ENCODE data around the gene PROM1.

PROM1 gene

DNA sequence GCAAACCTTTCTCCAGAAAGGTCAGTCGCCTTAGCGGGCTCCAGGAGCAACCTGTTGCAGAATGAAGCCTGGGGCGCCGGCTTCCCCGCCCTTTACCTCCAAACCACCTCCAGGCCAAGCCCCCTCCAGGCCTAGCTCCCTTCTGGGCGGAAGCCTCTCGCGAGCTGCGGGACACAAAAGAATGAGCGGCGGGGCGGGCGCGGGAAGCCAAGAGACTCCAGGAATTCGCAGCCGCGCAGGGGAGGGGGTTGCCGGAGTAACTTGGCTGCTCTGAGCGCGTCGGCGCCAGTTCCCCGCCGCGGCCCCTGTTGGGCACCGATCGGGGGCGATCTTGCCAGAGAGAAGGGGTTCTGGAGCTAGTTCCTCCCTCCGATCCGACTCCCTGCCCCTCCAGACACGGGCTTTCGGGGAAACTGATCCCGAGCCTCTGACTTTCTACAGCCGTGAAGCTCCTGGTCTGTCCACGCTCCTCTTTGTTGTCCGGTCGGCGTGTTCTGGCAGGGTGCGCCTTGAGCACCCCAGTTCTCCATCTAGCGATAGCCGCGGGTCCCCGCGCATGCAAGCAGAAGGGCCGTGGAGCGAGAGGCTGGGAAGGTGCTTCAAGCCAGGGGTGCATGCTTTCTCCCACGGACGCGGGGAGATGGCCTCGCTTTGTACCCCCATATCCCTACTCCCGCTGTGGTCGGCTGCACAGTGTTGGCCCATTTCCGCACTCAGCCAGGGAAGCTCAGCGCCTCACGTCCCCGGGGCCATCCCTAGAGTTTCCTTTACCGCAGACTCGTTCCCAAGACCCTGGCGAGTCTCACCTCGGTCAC, 1.2 kb downstream of the PROM1 start:
- Mint-ChIP-seq H3K27me3 (peaks cover 82% of the 10 kb centered on the region), H3K9me3 (peaks cover 2% of the 10 kb centered on the region), H3K4me3 (peak overlapping the region; percentile 67), H3K4me1 (peaks cover 26% of the 10 kb centered on the region), H3K27ac (no peak overlapping the region), H3K36me3 (no peaks in the 10 kb centered on the region)
- ATAC-seq, result no peak

DNA sequence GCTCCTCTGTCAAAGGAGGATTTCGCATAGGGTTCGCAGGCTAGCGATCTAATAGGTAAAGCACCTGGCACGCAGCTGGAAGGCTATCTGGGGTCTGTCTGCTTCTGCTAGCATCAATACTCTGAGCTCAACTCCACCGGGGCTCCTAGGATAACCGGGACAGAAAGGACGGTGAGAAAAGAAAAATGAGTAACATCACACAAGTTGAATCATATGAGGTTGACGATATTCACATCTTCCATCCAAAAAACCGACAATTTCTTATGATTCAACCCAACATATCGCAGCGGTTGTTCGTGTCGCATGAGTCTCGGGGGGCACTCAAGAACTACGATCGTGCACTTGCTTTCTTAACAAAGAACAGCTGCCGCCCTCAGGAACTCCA, 1.8 kb downstream of the PROM1 start:
- H3K36me3 Mint-ChIP-seq, result no peaks in the 10 kb centered on the region
- H3K9me3 Mint-ChIP-seq, result peaks cover 2% of the 10 kb centered on the region
- ATAC-seq, result no peak
- H3K27me3 Mint-ChIP-seq, result peaks cover 82% of the 10 kb centered on the region
- H3K4me3 Mint-ChIP-seq, result peak overlapping the region; percentile 67
- H3K27ac Mint-ChIP-seq, result no peak overlapping the region
- H3K4me1 Mint-ChIP-seq, result peaks cover 26% of the 10 kb centered on the region

DNA sequence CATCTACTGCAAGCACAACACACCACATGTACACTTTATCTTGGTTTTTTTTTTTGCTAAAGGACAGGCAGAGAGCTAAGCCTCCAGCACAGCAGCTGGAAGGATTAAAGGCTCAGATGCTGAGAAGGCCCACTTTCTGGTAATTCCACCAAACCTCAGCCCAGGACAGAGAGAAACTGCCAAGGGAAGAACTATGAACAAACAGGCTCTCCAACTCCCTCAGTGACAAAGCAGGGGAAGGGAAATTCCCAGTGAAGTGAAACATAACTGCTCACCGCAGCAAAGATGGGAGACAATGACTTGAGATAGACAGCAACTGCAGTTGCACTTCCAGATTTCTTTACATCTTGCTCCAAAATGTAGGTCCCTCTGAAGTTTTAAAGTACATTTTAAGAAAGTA, 4.8 kb downstream of the PROM1 start:
- ATAC-seq, result peak; percentile 68
- H3K4me3 Mint-ChIP-seq, result no peak overlapping the region
- no peaks in the 10 kb centered on the region for H3K9me3 Mint-ChIP-seq
- H3K36me3 Mint-ChIP-seq, result no peaks in the 10 kb centered on the region
- H3K27me3 Mint-ChIP-seq, result peaks cover 71% of the 10 kb centered on the region
- no peak overlapping the region for H3K27ac Mint-ChIP-seq
- H3K4me1 Mint-ChIP-seq, result peaks cover 23% of the 10 kb centered on the region

DNA sequence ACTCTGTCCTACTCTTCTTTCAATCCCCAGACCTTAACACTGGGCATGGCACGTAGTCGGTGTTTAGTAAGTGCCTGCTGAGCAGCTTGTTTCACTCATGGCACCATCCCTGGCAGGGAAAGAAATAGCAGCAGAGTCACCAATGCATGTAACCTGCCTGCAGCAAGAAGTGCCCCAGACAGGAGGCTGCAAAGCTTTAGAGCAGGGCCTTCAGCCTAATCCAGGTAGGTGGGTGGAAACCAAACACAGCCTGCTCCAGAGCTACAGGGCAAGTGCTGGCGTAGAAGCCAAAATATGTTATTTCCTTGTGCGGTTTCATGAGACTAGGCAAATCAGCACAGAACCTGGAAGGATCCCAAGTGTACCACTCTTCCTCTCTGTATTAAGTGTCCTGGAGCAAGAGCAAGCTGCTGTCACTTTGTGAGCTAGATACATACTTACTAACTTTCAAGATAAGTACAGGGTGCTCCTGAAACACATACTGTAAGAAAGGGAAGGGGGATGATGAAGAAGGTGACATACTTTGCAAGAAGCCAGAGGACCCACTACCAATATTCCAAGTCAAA, 5.5 kb downstream of the PROM1 start:
- no peak for ATAC-seq
- H3K9me3 Mint-ChIP-seq, result no peaks in the 10 kb centered on the region
- peaks cover 72% of the 10 kb centered on the region for H3K27me3 Mint-ChIP-seq
- H3K4me3 Mint-ChIP-seq, result no peak overlapping the region
- H3K27ac Mint-ChIP-seq, result no peak overlapping the region
- no peaks in the 10 kb centered on the region for H3K36me3 Mint-ChIP-seq
- peaks cover 19% of the 10 kb centered on the region for H3K4me1 Mint-ChIP-seq

DNA sequence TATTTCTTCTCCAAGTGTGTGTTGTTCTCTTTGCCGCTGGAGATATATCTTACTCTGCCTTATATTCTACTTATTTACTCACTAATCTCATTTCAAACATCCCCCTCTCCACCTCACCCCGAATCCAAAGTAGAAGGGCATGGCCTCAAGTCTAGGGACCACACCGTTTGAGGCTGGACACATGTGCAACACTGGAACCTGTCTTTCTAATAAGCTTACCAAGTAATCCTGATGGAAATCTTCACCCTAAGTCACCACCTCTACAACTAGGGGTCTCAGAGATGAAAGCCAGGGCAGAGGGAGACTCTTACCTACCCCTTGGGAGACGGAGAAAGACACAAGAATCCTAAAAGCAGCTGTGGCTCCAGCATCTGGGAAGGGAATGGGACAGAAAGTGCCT, 6.0 kb downstream of the PROM1 start:
- H3K27me3 Mint-ChIP-seq, result peaks cover 73% of the 10 kb centered on the region

DNA sequence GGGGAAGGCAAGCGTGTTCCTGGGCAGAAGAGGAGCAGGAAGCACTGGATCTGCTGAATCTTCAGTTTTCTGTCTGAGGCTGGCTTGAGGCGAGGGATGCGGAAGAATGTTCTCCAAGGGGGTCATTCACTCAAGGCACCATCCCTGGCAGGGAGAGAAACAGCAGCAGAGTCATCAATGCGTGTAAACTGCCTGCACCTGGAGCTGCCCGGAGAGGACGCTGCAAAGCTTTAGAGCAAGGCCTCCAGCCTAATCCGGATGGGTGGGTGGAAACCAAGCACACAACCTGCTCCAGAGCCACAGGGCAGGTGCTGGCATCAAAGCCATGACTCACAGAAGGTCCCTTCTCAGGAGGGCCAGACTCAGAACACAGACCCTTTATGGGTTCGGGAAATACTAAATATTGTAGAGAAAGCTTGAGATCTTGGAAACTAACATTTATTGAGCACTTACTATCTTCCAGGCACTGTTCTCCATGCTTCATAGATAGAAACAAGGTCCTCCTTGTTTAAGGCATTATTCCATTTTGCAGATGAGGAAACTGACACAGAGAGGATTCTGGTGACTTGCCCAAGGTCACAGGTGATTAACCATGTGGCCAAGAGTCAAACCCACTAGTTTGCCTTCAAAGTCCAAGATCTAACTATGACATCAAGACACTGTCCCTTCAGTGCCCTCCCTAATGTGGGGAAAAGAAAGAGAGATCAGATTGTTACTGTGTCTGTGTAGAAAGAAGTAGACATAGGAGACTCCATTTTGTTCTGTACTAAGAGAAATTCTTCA, 7.7 kb downstream of the PROM1 start:
- peaks cover 5% of the 10 kb centered on the region for H3K4me1 Mint-ChIP-seq
- no peak overlapping the region for H3K4me3 Mint-ChIP-seq
- no peaks in the 10 kb centered on the region for H3K36me3 Mint-ChIP-seq
- H3K27me3 Mint-ChIP-seq, result peaks cover 62% of the 10 kb centered on the region
- ATAC-seq, result no peak
- no peaks in the 10 kb centered on the region for H3K9me3 Mint-ChIP-seq
- H3K27ac Mint-ChIP-seq, result no peak overlapping the region

More for the DNA sequence above, 6.0 kb downstream of the PROM1 start:
- peaks cover 16% of the 10 kb centered on the region for H3K4me1 Mint-ChIP-seq
- H3K4me3 Mint-ChIP-seq, result no peak overlapping the region
- no peak overlapping the region for H3K27ac Mint-ChIP-seq
- no peaks in the 10 kb centered on the region for H3K36me3 Mint-ChIP-seq
- ATAC-seq, result no peak
- no peaks in the 10 kb centered on the region for H3K9me3 Mint-ChIP-seq

DNA sequence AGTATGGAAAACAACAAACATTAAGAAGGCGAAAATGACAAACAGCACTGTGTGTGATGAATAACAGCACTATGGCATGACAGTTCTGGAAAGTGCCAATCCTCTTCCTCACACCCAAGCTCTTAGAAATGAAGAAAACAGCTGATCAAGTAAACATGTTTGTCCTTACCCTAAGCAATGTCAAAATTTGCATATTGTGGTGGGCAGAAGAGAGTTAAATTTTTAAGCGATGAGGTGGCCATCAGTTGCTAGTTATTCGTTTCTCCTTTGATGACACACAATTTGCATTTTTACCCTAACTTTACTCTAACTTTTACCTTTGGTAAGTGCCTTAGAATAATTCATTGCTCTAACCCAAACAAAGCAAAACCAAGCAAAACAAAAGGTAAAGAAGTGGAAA, 8.8 kb downstream of the PROM1 start:
- H3K9me3 Mint-ChIP-seq, result no peaks in the 10 kb centered on the region
- H3K27ac Mint-ChIP-seq, result no peak overlapping the region
- H3K36me3 Mint-ChIP-seq, result no peaks in the 10 kb centered on the region
- H3K27me3 Mint-ChIP-seq, result peaks cover 53% of the 10 kb centered on the region
- no peak for ATAC-seq
- peaks cover 5% of the 10 kb centered on the region for H3K4me1 Mint-ChIP-seq
- H3K4me3 Mint-ChIP-seq, result no peak overlapping the region

DNA sequence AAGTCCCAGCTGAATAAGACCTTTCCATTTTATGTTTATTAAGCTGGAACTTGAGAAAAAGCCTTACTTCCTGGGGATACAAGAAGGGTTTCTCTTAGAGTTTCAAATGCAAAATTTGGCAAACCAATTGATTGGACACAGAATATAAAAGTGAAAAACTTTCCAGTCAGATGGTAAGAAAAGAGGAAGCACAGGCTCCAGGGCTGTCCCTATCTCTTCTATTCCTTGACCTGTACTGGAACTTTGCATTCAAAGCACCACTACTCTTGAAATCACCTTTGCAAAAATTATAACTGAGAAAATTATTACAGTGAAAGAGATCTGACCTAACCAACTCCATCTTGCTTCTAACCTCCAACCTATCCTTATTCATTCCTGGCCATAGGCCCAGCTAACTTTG, 11.7 kb downstream of the PROM1 start:
- Mint-ChIP-seq H3K9me3 (no peaks in the 10 kb centered on the region), H3K27me3 (peaks cover 45% of the 10 kb centered on the region), H3K27ac (no peak overlapping the region), H3K4me1 (no peaks in the 10 kb centered on the region), H3K36me3 (no peaks in the 10 kb centered on the region), H3K4me3 (no peak overlapping the region)
- ATAC-seq, result no peak

DNA sequence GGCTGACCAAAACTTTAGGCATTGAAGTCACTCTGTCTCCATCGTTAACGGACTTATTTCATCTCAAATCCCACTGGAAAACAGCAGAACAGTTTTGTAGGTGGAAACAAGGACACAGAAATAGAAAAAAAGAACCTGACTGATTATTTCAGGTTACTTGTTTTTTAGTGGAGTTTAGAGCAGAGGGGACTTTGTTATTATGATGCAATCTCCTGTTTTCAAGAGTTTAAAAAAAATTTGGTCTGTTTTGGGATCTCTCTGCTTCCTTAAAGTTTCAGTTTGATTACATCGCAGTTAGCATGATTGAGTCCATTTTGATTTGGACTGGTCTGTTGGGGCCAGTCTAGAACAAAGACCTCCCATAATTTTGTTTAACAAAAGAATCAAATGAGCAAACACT, 13.6 kb downstream of the PROM1 start:
- Mint-ChIP-seq H3K36me3 (no peaks in the 10 kb centered on the region), H3K27ac (no peak overlapping the region), H3K27me3 (peaks cover 28% of the 10 kb centered on the region), H3K4me3 (no peak overlapping the region), H3K4me1 (no peaks in the 10 kb centered on the region), H3K9me3 (no peaks in the 10 kb centered on the region)
- no peak for ATAC-seq

DNA sequence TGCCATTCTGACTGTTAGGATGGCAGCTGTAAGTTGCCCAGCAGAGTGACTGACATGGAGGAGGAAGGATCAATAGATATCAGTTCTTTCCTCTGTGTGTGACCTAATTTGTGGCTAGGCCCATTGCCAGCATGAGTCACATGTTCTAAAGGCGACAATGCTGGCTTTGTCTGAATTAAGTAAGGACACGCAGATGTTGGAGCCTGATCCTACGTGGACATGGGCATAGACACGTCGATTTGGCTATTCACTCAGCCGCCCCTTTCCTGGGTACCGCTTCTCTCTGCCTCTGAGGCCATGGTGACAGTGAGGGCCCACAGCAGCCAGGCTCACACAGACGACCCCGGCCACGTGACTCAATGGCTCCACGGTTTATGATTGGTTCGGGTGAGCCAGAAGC, 16.3 kb downstream of the PROM1 start:
- Mint-ChIP-seq H3K36me3 (no peaks in the 10 kb centered on the region), H3K4me3 (no peak overlapping the region), H3K27ac (no peak overlapping the region), H3K4me1 (no peaks in the 10 kb centered on the region), H3K27me3 (peaks cover 33% of the 10 kb centered on the region), H3K9me3 (peaks cover 4% of the 10 kb centered on the region)
- no peak for ATAC-seq

DNA sequence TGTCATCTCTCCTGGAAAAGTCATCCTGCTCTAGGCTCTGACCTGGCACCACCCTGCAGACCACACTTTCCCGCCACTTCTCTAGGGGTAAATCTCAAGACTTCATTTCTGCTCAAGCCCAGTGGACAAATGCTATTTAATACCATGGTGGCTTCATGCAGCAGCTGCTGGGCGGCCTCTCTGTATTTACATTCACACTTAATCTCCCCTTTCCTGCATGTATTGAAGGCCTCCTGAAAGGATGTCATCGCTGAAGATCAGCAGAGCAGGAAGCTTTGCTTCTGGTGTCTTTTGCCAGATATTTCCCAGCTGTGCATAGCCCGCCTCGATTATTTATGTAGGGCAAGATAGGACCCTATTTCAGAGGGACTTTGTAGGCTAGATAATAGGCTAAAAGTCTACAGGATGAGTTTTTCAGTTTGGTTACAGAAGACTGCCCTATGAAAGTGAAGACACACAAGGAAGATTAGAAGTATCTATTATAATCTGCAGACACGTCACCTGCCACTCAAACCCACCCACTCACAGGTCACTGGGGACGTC, 17.2 kb downstream of the PROM1 start:
- Mint-ChIP-seq H3K27me3 (peaks cover 33% of the 10 kb centered on the region), H3K4me1 (no peaks in the 10 kb centered on the region), H3K9me3 (peaks cover 4% of the 10 kb centered on the region), H3K27ac (no peak overlapping the region), H3K36me3 (no peaks in the 10 kb centered on the region), H3K4me3 (no peak overlapping the region)
- ATAC-seq, result no peak

DNA sequence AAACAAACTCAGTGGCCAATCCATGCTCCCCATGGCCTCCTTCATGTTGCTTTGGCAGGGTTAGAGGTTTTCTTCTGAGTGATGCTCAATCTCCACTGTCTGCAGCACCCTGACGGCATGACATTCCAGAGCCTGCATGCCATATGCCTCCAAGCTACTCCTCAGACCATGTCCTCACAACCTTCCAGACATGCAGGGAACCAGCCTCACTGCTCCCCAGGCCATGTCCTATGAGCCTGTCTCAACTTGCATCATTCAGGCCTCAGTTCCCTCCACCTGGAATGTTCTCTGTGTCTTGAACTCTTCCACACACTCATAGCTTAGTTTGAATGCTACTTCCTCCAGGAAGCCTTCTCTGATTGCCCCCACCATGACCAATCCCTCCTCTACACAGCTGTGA, 18.8 kb downstream of the PROM1 start:
- ATAC-seq, result peak; percentile 24
- H3K27me3 Mint-ChIP-seq, result peaks cover 45% of the 10 kb centered on the region
- no peaks in the 10 kb centered on the region for H3K36me3 Mint-ChIP-seq
- peaks cover 4% of the 10 kb centered on the region for H3K9me3 Mint-ChIP-seq
- no peaks in the 10 kb centered on the region for H3K4me1 Mint-ChIP-seq
- no peak overlapping the region for H3K4me3 Mint-ChIP-seq
- H3K27ac Mint-ChIP-seq, result no peak overlapping the region

DNA sequence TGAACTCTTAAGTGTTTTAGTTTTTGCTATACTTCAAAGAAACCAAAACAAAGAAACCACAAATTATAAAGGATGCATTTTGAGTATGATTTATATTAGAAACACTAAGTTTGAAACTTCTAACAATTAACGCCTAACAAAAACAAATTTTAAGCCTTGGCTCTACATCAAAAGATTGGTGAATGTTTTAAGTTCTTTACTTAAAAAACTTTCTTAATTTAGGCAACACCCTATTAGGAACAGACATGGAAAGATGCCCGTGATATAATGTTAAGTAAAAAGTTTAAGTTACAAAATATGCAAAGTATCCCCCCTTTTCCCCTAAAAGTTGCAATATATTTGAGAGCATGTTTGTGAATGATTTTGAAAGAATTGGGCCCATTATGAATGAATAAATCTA, 21.2 kb downstream of the PROM1 start:
- H3K4me3 Mint-ChIP-seq, result no peak overlapping the region
- H3K36me3 Mint-ChIP-seq, result no peaks in the 10 kb centered on the region
- peaks cover 4% of the 10 kb centered on the region for H3K9me3 Mint-ChIP-seq
- H3K4me1 Mint-ChIP-seq, result no peaks in the 10 kb centered on the region
- ATAC-seq, result no peak
- H3K27ac Mint-ChIP-seq, result no peak overlapping the region
- peaks cover 39% of the 10 kb centered on the region for H3K27me3 Mint-ChIP-seq

DNA sequence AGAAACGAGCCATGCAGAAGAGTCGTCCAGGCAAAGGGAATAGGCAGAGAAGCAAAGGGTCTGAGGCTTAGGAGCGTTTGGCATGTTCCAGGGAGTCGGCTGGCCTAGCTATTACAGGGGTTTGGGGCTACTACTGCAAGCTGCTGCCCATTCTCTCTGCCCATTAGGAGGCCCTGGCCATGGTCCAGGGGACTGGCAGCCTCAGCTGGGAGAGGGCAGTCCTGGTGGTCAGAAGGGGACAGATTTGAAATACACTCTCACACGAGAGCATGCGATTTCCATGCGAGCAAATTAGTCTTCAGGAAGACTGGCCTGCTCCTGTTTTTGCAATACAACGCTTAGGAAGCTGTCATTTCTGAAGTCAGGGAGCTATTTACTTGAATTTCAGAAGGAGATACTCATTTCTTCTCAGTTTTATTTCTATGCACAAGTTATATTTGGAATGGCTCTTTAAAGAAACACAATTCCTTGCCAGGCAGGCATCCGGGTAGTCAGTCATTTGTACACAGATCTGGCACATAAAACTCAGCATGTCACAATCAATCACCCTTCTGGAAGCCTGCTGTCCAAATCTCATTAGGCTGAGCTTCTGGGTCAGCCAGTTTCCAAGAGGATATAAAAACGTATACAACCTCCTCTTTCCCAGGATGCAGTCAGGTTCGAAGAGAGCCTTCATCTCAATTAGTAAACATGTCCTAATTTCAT, 27.0 kb downstream of the PROM1 start:
- Mint-ChIP-seq H3K4me1 (peaks cover 8% of the 10 kb centered on the region), H3K27me3 (peaks cover 56% of the 10 kb centered on the region), H3K4me3 (no peak overlapping the region), H3K9me3 (no peaks in the 10 kb centered on the region), H3K36me3 (no peaks in the 10 kb centered on the region), H3K27ac (no peak overlapping the region)
- no peak for ATAC-seq

DNA sequence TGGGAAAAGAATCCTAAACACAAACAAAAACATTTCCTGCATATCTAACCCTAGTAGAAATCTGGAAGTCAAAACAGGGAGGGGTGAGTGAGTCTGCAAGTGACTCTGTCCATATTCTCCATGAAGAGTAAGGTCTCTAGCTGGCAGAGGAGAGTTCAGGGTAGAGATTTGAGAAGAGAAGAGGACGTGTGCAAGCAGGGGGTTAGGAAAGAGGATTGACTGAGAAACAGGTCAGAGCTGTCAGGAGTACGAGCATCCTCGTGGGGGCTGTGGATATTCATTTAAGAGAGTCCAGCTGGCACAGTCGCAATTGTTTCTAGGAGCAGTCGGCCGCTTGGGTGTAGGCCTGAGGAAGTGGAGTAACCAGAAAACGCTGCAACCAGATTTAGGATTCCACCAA, 27.9 kb downstream of the PROM1 start:
- Mint-ChIP-seq H3K27me3 (peaks cover 53% of the 10 kb centered on the region), H3K4me3 (no peak overlapping the region), H3K27ac (no peak overlapping the region), H3K36me3 (no peaks in the 10 kb centered on the region), H3K9me3 (no peaks in the 10 kb centered on the region), H3K4me1 (peaks cover 8% of the 10 kb centered on the region)
- no peak for ATAC-seq
